Neural cell (in vitro differentiated cells): Measurements from ENCODE around the gene ZC3H12D. TPM values are rescaled to one million over a fixed set of nuclear protein-coding genes. Genes with fewer than 3 reads are reported as not detected.

Source experiments
- H2AFZ ChIP-seq: fragments of 200-600, 300-800 bp; sonication (generic), shearing (Covaris generic); 2 replicates; pipeline ENCODE4 v1.6.0; 2014; ENCODE audit warnings: low read depth, mild to moderate bottlenecking, antibody characterized with exemption, low read length, moderate library complexity
- H3F3A ChIP-seq: fragments of 200-600 bp; shearing (Covaris generic); 2 replicates; pipeline ENCODE4 v1.6.1; 2016; ENCODE audit warnings: mild to moderate bottlenecking, moderate library complexity, mixed read lengths, antibody characterized with exemption, low read length; ENCODE audit not compliant: insufficient read depth, poor library complexity, severe bottlenecking
- H3K27ac ChIP-seq: fragments of 200-600, 300-800 bp; sonication (generic), shearing (Covaris generic); 2 replicates; pipeline ENCODE4 v1.5.1; 2014; ENCODE audit warnings: mild to moderate bottlenecking, low read length, moderate library complexity
- H3K27me3 ChIP-seq: fragments of 300-800, 200-600 bp; sonication (generic), shearing (Covaris generic); 2 replicates; pipeline ENCODE4 v1.6.0; 2014; ENCODE audit warnings: mild to moderate bottlenecking, low read depth, low read length, moderate library complexity; ENCODE audit not compliant: insufficient read depth
- H3K36me3 ChIP-seq: fragments of 300-800, 200-600 bp; sonication (generic), shearing (Covaris generic); 2 replicates; pipeline ENCODE4 v1.5.1; 2014; ENCODE audit warnings: mild to moderate bottlenecking, antibody characterized with exemption, low read length, moderate library complexity; ENCODE audit not compliant: insufficient read depth
- H3K4me2 ChIP-seq: fragments of 300-800, 200-600 bp; sonication (generic), shearing (Covaris generic); 2 replicates; pipeline ENCODE4 v1.6.0; 2014; ENCODE audit warnings: mild to moderate bottlenecking, low read length
- H3K4me3 ChIP-seq: fragments of 300-800, 200-600 bp; sonication (generic), shearing (Covaris generic); 2 replicates; pipeline ENCODE4 v1.5.1; 2014; ENCODE audit warnings: mild to moderate bottlenecking, low read length, moderate library complexity
- H3K79me2 ChIP-seq: fragments of 200-600 bp; shearing (Covaris generic); replicated peaks from 2 replicates; pipeline ENCODE4 v1.6.0; 2014; ENCODE audit warnings: mild to moderate bottlenecking, low read length, moderate library complexity; ENCODE audit not compliant: insufficient read depth
- H3K9ac ChIP-seq: fragments of 300-800, 200-600 bp; sonication (generic), shearing (Covaris generic); 2 replicates; pipeline ENCODE4 v1.6.1; 2016; ENCODE audit warnings: mild to moderate bottlenecking, low read length, mixed read lengths
- H3K9me2 ChIP-seq: fragments of 200-600 bp; shearing (Covaris generic); 2 replicates; pipeline ENCODE4 v1.6.1; 2016; ENCODE audit warnings: mild to moderate bottlenecking, low read length, mixed read lengths; ENCODE audit not compliant: insufficient read depth
- H3K9me3 ChIP-seq: fragments of 200-600, 300-800 bp; sonication (generic), shearing (Covaris generic); 2 replicates; pipeline ENCODE4 v1.6.1; 2016; ENCODE audit warnings: mild to moderate bottlenecking, mixed run types, low read length, moderate library complexity, mixed read lengths
- H4K20me1 ChIP-seq: fragments of 200-600 bp; shearing (Covaris generic); 2 replicates; pipeline ENCODE4 v1.6.1; 2016; ENCODE audit warnings: mild to moderate bottlenecking, mixed run types; ENCODE audit not compliant: insufficient read depth
- EP300 ChIP-seq: fragments of 450-650 bp; conservative IDR thresholded peaks from 2 replicates; pipeline ENCODE4 v1.6.1; 2014; ENCODE audit warnings: antibody characterized with exemption, mild to moderate bottlenecking, moderate library complexity; ENCODE audit not compliant: poor library complexity, severe bottlenecking
- EZH2 ChIP-seq: fragments of 200-600, 300-800 bp; shearing (Covaris generic), sonication (generic); IDR thresholded peaks from 2 replicates; pipeline ENCODE4 v1.6.1; 2014; ENCODE audit warnings: antibody characterized with exemption, low read length, borderline replicate concordance, mild to moderate bottlenecking; ENCODE audit not compliant: insufficient read depth, poor library complexity, severe bottlenecking
- MXI1 ChIP-seq: fragments of 450-650 bp; conservative IDR thresholded peaks from 2 replicates; pipeline ENCODE4 v1.6.1; 2014; ENCODE audit warnings: antibody characterized with exemption, mild to moderate bottlenecking; ENCODE audit not compliant: poor library complexity, severe bottlenecking
- POLR2AphosphoS5 ChIP-seq: IDR thresholded peaks from 2 replicates; pipeline ENCODE4 v1.6.1; 2012
- RAD21 ChIP-seq: fragments of 450-650 bp; conservative IDR thresholded peaks from 2 replicates; pipeline ENCODE4 v1.6.1; 2014; ENCODE audit warnings: antibody characterized with exemption, mild to moderate bottlenecking, moderate library complexity
- REST ChIP-seq: IDR thresholded peaks from 2 replicates; pipeline ENCODE4 v1.6.1; 2012; ENCODE audit warnings: borderline replicate concordance
- SMC3 ChIP-seq: fragments of 450-650 bp; conservative IDR thresholded peaks from 2 replicates; pipeline ENCODE4 v1.6.1; 2014; ENCODE audit warnings: antibody characterized with exemption, mild to moderate bottlenecking, moderate library complexity; ENCODE audit not compliant: poor library complexity
- TAF1 ChIP-seq: IDR thresholded peaks from 2 replicates; pipeline ENCODE4 v1.6.1; 2012; ENCODE audit warnings: low read depth
- polyA plus RNA-seq: library from polyadenylated mRNA; depleted of rRNA; stranded (reverse); fragments of >200 nt; gene quantifications from 2 replicates; pipeline ENCODE4 v1.2.3, GENCODE V29; 2014
- TF ChIP-seq, protein P1 (sequence below): fragments of 450-650 bp; IDR thresholded peaks from 2 replicates; pipeline ENCODE4 v1.5.1; 2014; ENCODE audit warnings: antibody characterized with exemption, mild to moderate bottlenecking, moderate library complexity; ENCODE audit not compliant: poor library complexity, severe bottlenecking

Gene ZC3H12D
- polyA plus RNA-seq, 1 donor from 2014 or later, result 1.0 TPM

- Histone ChIP-seq H3K27ac (no peak overlapping the region), H3K27me3 (no peaks in the 10 kb centered on the region)
Observed at GRCh38 chr6:149501201-149501600, 16.4 kb upstream of the ZC3H12D start.

DNA sequence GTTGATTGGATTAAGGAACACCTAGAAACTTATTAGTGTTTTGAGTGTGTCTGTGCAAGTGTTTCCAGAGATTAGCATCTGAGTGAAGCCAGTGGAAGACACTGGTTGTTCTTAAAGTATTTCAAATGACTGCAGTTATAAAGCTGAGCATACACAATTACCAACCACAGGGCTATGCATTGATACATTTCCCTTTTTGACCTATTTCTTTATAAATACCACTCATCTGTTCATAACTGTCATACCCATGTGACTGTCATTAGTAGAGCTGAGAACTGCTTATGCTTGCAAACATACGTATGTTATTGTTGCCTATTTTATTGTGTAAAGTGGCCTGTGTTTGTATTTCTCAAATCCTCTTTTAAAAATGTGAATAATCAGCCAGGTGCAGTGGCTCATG lies 15.3 kb upstream of the ZC3H12D start:
- Histone ChIP-seq H3K36me3 (no peaks in the 10 kb centered on the region), H3F3A (no peaks in the 10 kb centered on the region), H4K20me1 (no peaks in the 10 kb centered on the region), H3K9me3 (no peaks in the 10 kb centered on the region), H3K9ac (no peak overlapping the region), H3K4me2 (no peak overlapping the region), H3K79me2 (no peaks in the 10 kb centered on the region), H3K4me3 (no peak overlapping the region), H3K27ac (no peak overlapping the region), H3K9me2 (no peaks in the 10 kb centered on the region), H3K27me3 (no peaks in the 10 kb centered on the region), H2AFZ (no peak overlapping the region)
- TF ChIP-seq RAD21, result no peak
- TF ChIP-seq POLR2AphosphoS5, result no peak
- TF ChIP-seq, protein P1, sequence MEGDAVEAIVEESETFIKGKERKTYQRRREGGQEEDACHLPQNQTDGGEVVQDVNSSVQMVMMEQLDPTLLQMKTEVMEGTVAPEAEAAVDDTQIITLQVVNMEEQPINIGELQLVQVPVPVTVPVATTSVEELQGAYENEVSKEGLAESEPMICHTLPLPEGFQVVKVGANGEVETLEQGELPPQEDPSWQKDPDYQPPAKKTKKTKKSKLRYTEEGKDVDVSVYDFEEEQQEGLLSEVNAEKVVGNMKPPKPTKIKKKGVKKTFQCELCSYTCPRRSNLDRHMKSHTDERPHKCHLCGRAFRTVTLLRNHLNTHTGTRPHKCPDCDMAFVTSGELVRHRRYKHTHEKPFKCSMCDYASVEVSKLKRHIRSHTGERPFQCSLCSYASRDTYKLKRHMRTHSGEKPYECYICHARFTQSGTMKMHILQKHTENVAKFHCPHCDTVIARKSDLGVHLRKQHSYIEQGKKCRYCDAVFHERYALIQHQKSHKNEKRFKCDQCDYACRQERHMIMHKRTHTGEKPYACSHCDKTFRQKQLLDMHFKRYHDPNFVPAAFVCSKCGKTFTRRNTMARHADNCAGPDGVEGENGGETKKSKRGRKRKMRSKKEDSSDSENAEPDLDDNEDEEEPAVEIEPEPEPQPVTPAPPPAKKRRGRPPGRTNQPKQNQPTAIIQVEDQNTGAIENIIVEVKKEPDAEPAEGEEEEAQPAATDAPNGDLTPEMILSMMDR, result no peak
- TF ChIP-seq EP300, result no peak
- no peak for TF ChIP-seq REST
- no peak for TF ChIP-seq EZH2
- TF ChIP-seq TAF1, result no peak
- TF ChIP-seq SMC3, result no peak
- no peak for TF ChIP-seq MXI1

More at GRCh38 chr6:149501201-149501600, 16.4 kb upstream of the ZC3H12D start:
- Histone ChIP-seq H3K4me3 (no peak overlapping the region), H3K79me2 (no peaks in the 10 kb centered on the region), H2AFZ (no peak overlapping the region), H3K9me3 (no peaks in the 10 kb centered on the region), H3K4me2 (no peak overlapping the region), H4K20me1 (no peaks in the 10 kb centered on the region), H3K36me3 (no peaks in the 10 kb centered on the region), H3F3A (no peaks in the 10 kb centered on the region), H3K9me2 (no peaks in the 10 kb centered on the region), H3K9ac (no peak overlapping the region)
- no peak for TF ChIP-seq EZH2

GRCh38 chr6:149499066-149499465 lies 14.3 kb upstream of the ZC3H12D start:
- H3K4me3 ChIP-seq, result no peak overlapping the region
- H3K27ac ChIP-seq, result no peak overlapping the region
- no peak overlapping the region for H2AFZ ChIP-seq
- H3K36me3 ChIP-seq, result no peaks in the 10 kb centered on the region
- no peaks in the 10 kb centered on the region for H3K27me3 ChIP-seq
- no peaks in the 10 kb centered on the region for H3K79me2 ChIP-seq
- no peak overlapping the region for H3K4me2 ChIP-seq
- H4K20me1 ChIP-seq, result no peaks in the 10 kb centered on the region
- no peaks in the 10 kb centered on the region for H3F3A ChIP-seq
- TF ChIP-seq MXI1 (no peak), TAF1 (no peak), RAD21 (no peak), REST (no peak), EP300 (no peak), SMC3 (no peak), EZH2 (no peak), POLR2AphosphoS5 (no peak)
- TF ChIP-seq, protein P1, result no peak
- H3K9ac ChIP-seq, result no peak overlapping the region
- H3K9me2 ChIP-seq, result no peaks in the 10 kb centered on the region
- H3K9me3 ChIP-seq, result no peaks in the 10 kb centered on the region
